SK-N-SH (cell line): Measurements from ENCODE around the gene RAB40A. TPM values are rescaled to one million over a fixed set of nuclear protein-coding genes. Genes with fewer than 3 reads are reported as not detected.

Source experiments
- CTCF ChIA-PET: fragments of 300-600, 350-600 bp; formaldehyde crosslinking; extraction: SDS; loops from one replicate; lab custom pipeline; 2021; lab: Yijun Ruan, JAX
- POLR2A ChIA-PET: fragments of 350-600 bp; sonication (Branson Sonifier 250); formaldehyde crosslinking; extraction: SDS; loops from one replicate; lab custom pipeline; 2020; ENCODE audit warnings: antibody characterized with exemption, inconsistent platforms; lab: Yijun Ruan, JAX
- DNase-seq: peaks from one replicate; pipeline ENCODE4 v3.0.0; 2012
- H2AFZ ChIP-seq: fragments of 200-600 bp; sonication (generic); 2 replicates; pipeline ENCODE4 v1.8.1; 2016; ENCODE audit warnings: antibody characterized with exemption, mild to moderate bottlenecking, low read depth
- H3F3A ChIP-seq: fragments of 200-600 bp; sonication (generic); replicated peaks from 2 replicates; pipeline ENCODE3; 2016; ENCODE audit warnings: antibody characterized with exemption, mild to moderate bottlenecking; ENCODE audit not compliant: insufficient read depth
- H3K27ac ChIP-seq, 2 experiments: fragments of 200-500 bp in 1 of 2; fragments of 200-600 bp in 1 of 2; sonication (Bioruptor generic) in 1 of 2; sonication (generic), shearing (Covaris generic) in 1 of 2; 2 replicates each; pipeline versions ENCODE4 v1.5.1 to v1.6.1; 2014 to 2016; ENCODE audit warnings: low read depth in 2 of 2, inconsistent platforms in 1 of 2, low read length in 1 of 2, mild to moderate bottlenecking in 1 of 2, mixed read lengths in 1 of 2
- H3K27me3 ChIP-seq: fragments of 200-600 bp; sonication (generic), shearing (Covaris generic); 2 replicates; pipeline ENCODE4 v1.6.1; 2016; ENCODE audit warnings: mixed run types; ENCODE audit not compliant: insufficient read depth
- H3K36me3 ChIP-seq, 2 experiments: fragments of 200-500 bp in 1 of 2; fragments of 200-600 bp in 1 of 2; sonication (Bioruptor generic) in 1 of 2; sonication (generic) in 1 of 2; replicated peaks in 1 of 2; 2 replicates each; pipeline versions ENCODE3 to v1.5.1; 2014 to 2016; ENCODE audit warnings: low read length in 1 of 2, mild to moderate bottlenecking in 1 of 2; ENCODE audit not compliant: insufficient read depth in 2 of 2, control insufficient read depth in 1 of 2
- H3K4me1 ChIP-seq, 2 experiments: fragments of 200-500 bp in 1 of 2; fragments of 200-600 bp in 1 of 2; sonication (Bioruptor generic) in 1 of 2; sonication (generic), shearing (Covaris generic) in 1 of 2; 2 replicates each; pipeline versions ENCODE4 v1.5.1 to v1.6.1; 2014 to 2016; ENCODE audit warnings: low read depth in 1 of 2, low read length in 1 of 2, mixed run types in 1 of 2; ENCODE audit not compliant: insufficient read depth in 2 of 2, control insufficient read depth in 1 of 2
- H3K4me2 ChIP-seq: fragments of 200-600 bp; sonication (generic), shearing (Covaris generic); 2 replicates; pipeline ENCODE4 v1.6.1; 2017; ENCODE audit warnings: mixed run types
- H3K4me3 ChIP-seq, 2 experiments: fragments of 200-500 bp in 1 of 2; fragments of 200-600 bp in 1 of 2; sonication (Bioruptor generic) in 1 of 2; sonication (generic), shearing (Covaris generic) in 1 of 2; 2 replicates each; pipeline versions ENCODE4 v1.5.1 to v1.8.1; 2014 to 2016; ENCODE audit warnings: low read depth in 2 of 2, inconsistent platforms in 1 of 2, low read length in 1 of 2, mild to moderate bottlenecking in 1 of 2, mixed read lengths in 1 of 2, moderate library complexity in 1 of 2
- H3K79me2 ChIP-seq: fragments of 200-600 bp; sonication (generic); 2 replicates; pipeline ENCODE4 v1.8.1; 2017; ENCODE audit warnings: mild to moderate bottlenecking; ENCODE audit not compliant: insufficient read depth
- H3K9ac ChIP-seq: fragments of 200-600 bp; sonication (generic); 2 replicates; pipeline ENCODE4 v1.6.1; 2017; ENCODE audit warnings: mixed run types
- H3K9me2 ChIP-seq: fragments of 200-600 bp; sonication (generic); 2 replicates; pipeline ENCODE4 v1.6.1; 2017; ENCODE audit warnings: mixed run types
- H3K9me3 ChIP-seq: fragments of 200-600 bp; sonication (generic); 2 replicates; pipeline ENCODE4 v1.6.1; 2017; ENCODE audit warnings: mixed run types, mild to moderate bottlenecking, moderate library complexity
- H4K20me1 ChIP-seq: fragments of 200-600 bp; sonication (generic); 2 replicates; pipeline ENCODE4 v1.6.1; 2017; ENCODE audit warnings: mild to moderate bottlenecking, mixed run types; ENCODE audit not compliant: insufficient read depth
- CTCF ChIP-seq: fragments of 200-600 bp; sonication (generic); IDR thresholded peaks from 2 replicates; pipeline ENCODE4 v1.6.1; 2017; ENCODE audit warnings: antibody characterized with exemption, mild to moderate bottlenecking, moderate library complexity
- ELF1 ChIP-seq: IDR thresholded peaks from 2 replicates; pipeline ENCODE4 v1.4.0; 2012
- EP300 ChIP-seq, 2 experiments: IDR thresholded peaks; 2 replicates each; pipeline versions ENCODE4 v1.4.0 to v1.6.1; 2012; ENCODE audit warnings: borderline replicate concordance in 1 of 2, low read depth in 1 of 2, low read length in 1 of 2
- FOSL2 ChIP-seq: IDR thresholded peaks from 2 replicates; pipeline ENCODE4 v1.4.0; 2012; ENCODE audit warnings: low read depth, mild to moderate bottlenecking, moderate library complexity, borderline replicate concordance
- FOXM1 ChIP-seq: IDR thresholded peaks from 2 replicates; pipeline ENCODE4 v1.4.0; 2012; ENCODE audit warnings: low read depth, mild to moderate bottlenecking
- GABPA ChIP-seq: IDR thresholded peaks from 2 replicates; pipeline ENCODE4 v1.4.0; 2012; ENCODE audit warnings: low read depth, mild to moderate bottlenecking
- GATA2 ChIP-seq: sonication (generic); formaldehyde crosslinking; IDR thresholded peaks from 2 replicates; pipeline ENCODE4 v1.5.0; 2020; ENCODE audit warnings: mild to moderate bottlenecking, missing genetic modification reagents
- MAX ChIP-seq: IDR thresholded peaks from 2 replicates; pipeline ENCODE4 v1.4.0; 2012; ENCODE audit warnings: low read depth
- NFIC ChIP-seq: IDR thresholded peaks from 2 replicates; pipeline ENCODE4 v1.4.0; 2012; ENCODE audit warnings: borderline replicate concordance
- NRF1 ChIP-seq: IDR thresholded peaks from 2 replicates; pipeline ENCODE4 v1.6.1; 2012; ENCODE audit warnings: low read depth, mild to moderate bottlenecking, low read length
- POLR2AphosphoS5 ChIP-seq: IDR thresholded peaks from 2 replicates; pipeline ENCODE4 v1.6.1; 2012; ENCODE audit warnings: low read depth, low read length
- RCOR1 ChIP-seq: fragments of 150-350 bp; IDR thresholded peaks from 2 replicates; pipeline ENCODE4 v1.6.1; 2017; ENCODE audit warnings: antibody characterized with exemption, low read length
- RFX5 ChIP-seq: IDR thresholded peaks from 2 replicates; pipeline ENCODE4 v1.6.1; 2012; ENCODE audit warnings: mild to moderate bottlenecking, improper control_type of control experiment, low read length
- SMC3 ChIP-seq: IDR thresholded peaks from 2 replicates; pipeline ENCODE4 v1.6.1; 2012; ENCODE audit warnings: low read depth, low read length, improper control_type of control experiment
- TEAD4 ChIP-seq: IDR thresholded peaks from 2 replicates; pipeline ENCODE4 v1.4.0; 2012; ENCODE audit warnings: mild to moderate bottlenecking, borderline replicate concordance; ENCODE audit not compliant: insufficient read depth
- USF2 ChIP-seq: fragments of 150-350 bp; IDR thresholded peaks from 2 replicates; pipeline ENCODE4 v1.6.1; 2017; ENCODE audit warnings: antibody characterized with exemption, low read length, low read depth, borderline replicate concordance
- WGBS: methylation state at CpG from one replicate; pipeline ENCODE4 v1.1.6; 2017; ENCODE audit warnings: low lambda C conversion rate; 5-methylcytosine and 5-hydroxymethylcytosine counted together
- polyA plus RNA-seq, 3 experiments: library from polyadenylated mRNA; depleted of rRNA; stranded (reverse); fragments of >200 nt; gene quantifications; 2 replicates each; pipeline ENCODE4 v1.2.3, GENCODE V29; 2012

Gene RAB40A
- polyA plus RNA-seq, 1 of the 3 experiments (the other 2 are of a cell fraction), result 0.30 TPM

- H3K4me2 ChIP-seq, result no peak overlapping the region
- no peak overlapping the region for H3K9ac ChIP-seq
- H3K9me3 ChIP-seq, result no peaks in the 10 kb centered on the region
- no peaks in the 10 kb centered on the region for H3K36me3 ChIP-seq
- no peaks in the 10 kb centered on the region; a peak in 1 of 4 replicates for H3K4me1 ChIP-seq
- H4K20me1 ChIP-seq, result no peaks in the 10 kb centered on the region
- POLR2A ChIA-PET, result no interaction called here
- CTCF ChIA-PET, result interaction anchor here (1.3 kb wide), 1 partner anchor 76 kb away, joined by 3 read pairs; no protein-coding TSS in a partner anchor
- no peak overlapping the region for H2AFZ ChIP-seq
- no peak overlapping the region for H3K27ac ChIP-seq
- H3F3A ChIP-seq, result no peaks in the 10 kb centered on the region
- TF ChIP-seq EP300 (IDR thresholded peaks at IDR 0.05; ENCODE audit: borderline replicate concordance in 1 of 2, low read depth in 1 of 2, low read length in 1 of 2) (no peak), GABPA (no peak), GATA2 (CRISPR knock-in tag) (no peak), NFIC (no peak), MAX (no peak), SMC3 (no peak), RFX5 (no peak), USF2 (no peak), FOSL2 (no peak), RCOR1 (no peak), CTCF (no peak), NRF1 (no peak), POLR2AphosphoS5 (no peak), FOXM1 (no peak)
- TF ChIP-seq, all 33 proteins: peak for 0
- H3K79me2 ChIP-seq, result no peaks in the 10 kb centered on the region
- WGBS, result 71% methylated on average over 2 of the region's 2 CpGs
- no peak for DNase-seq
- H3K9me2 ChIP-seq, result no peaks in the 10 kb centered on the region
- H3K27me3 ChIP-seq, result no peaks in the 10 kb centered on the region
- H3K4me3 ChIP-seq, result no peak overlapping the region
These were observed 38.8 kb downstream of the RAB40A start for GRCh38 chrX:103480526-103480925.

- DNase-seq, result no peak
These were observed 41.8 kb downstream of the RAB40A start for GRCh38 chrX:103477496-103477895.

More at GRCh38 chrX:103477496-103477895, 41.8 kb downstream of the RAB40A start:
- Histone ChIP-seq H3K4me1 (no peaks in the 10 kb centered on the region), H3K4me3 (no peak overlapping the region), H3K4me2 (no peak overlapping the region), H3K9me3 (no peaks in the 10 kb centered on the region), H3K36me3 (no peaks in the 10 kb centered on the region), H3K27me3 (no peaks in the 10 kb centered on the region), H3K79me2 (no peaks in the 10 kb centered on the region), H3K9ac (no peak overlapping the region), H2AFZ (no peak overlapping the region), H4K20me1 (no peaks in the 10 kb centered on the region), H3K27ac (no peak overlapping the region), H3F3A (no peaks in the 10 kb centered on the region), H3K9me2 (no peaks in the 10 kb centered on the region)
- ChIA-PET CTCF (interaction anchor here (0.9 to 1.4 kb wide), 3 partner anchors 10 to 14 kb away, joined by 3 to 4 read pairs (median 3); no protein-coding TSS in a partner anchor), POLR2A (no interaction called here)
- TF ChIP-seq ELF1 (no peak), TEAD4 (no peak), POLR2AphosphoS5 (no peak), RFX5 (no peak), USF2 (no peak)
